ENCODE measurements around the gene CHD3. TPM values are rescaled to one million over a fixed set of nuclear protein-coding genes. Genes with fewer than 3 reads are reported as not detected.
A peak's percentile ranks its signal among the peaks of the same experiment; 100 is the strongest.

The CHD3 gene
- total RNA-seq, 6 experiments from 2014 or later, result 3.2 to 7.2 (median 5.1) TPM

- 65% methylated on average over 10 of the region's 13 CpGs for WGBS (ENCODE audit: insufficient coverage, low coverage, low lambda C conversion rate, missing lambda C conversion rate)
- Histone ChIP-seq H3K9me3 (no peaks in the 10 kb centered on the region), H3K27ac (no peak overlapping the region), H3K36me3 (no peaks in the 10 kb centered on the region), H3K27me3 (no peaks in the 10 kb centered on the region), H3K4me1 (no peaks in the 10 kb centered on the region), H3K4me3 (no peak overlapping the region)
- no peak for ATAC-seq
- no peak for TF ChIP-seq POLR2A (IDR thresholded peaks at IDR 0.05)
- TF ChIP-seq, protein P1, sequence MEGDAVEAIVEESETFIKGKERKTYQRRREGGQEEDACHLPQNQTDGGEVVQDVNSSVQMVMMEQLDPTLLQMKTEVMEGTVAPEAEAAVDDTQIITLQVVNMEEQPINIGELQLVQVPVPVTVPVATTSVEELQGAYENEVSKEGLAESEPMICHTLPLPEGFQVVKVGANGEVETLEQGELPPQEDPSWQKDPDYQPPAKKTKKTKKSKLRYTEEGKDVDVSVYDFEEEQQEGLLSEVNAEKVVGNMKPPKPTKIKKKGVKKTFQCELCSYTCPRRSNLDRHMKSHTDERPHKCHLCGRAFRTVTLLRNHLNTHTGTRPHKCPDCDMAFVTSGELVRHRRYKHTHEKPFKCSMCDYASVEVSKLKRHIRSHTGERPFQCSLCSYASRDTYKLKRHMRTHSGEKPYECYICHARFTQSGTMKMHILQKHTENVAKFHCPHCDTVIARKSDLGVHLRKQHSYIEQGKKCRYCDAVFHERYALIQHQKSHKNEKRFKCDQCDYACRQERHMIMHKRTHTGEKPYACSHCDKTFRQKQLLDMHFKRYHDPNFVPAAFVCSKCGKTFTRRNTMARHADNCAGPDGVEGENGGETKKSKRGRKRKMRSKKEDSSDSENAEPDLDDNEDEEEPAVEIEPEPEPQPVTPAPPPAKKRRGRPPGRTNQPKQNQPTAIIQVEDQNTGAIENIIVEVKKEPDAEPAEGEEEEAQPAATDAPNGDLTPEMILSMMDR (IDR thresholded peaks at IDR 0.05), result no peak
- intact Hi-C loops (cut with DNase I), result no loop called here
- DNase-seq, result no peak
Observed at GRCh38 chr17:7955414-7956227, 67.0 kb downstream of the CHD3 start.

GRCh38 chr17:7956228-7956965 lies 67.8 kb downstream of the CHD3 start:
- Histone ChIP-seq H3K4me3 (no peak overlapping the region), H3K4me1 (no peaks in the 10 kb centered on the region), H3K9me3 (no peaks in the 10 kb centered on the region), H3K27me3 (no peaks in the 10 kb centered on the region), H3K36me3 (no peaks in the 10 kb centered on the region), H3K27ac (no peak overlapping the region)
- DNase-seq, result no peak
- no peak for TF ChIP-seq POLR2A (IDR thresholded peaks at IDR 0.05)
- TF ChIP-seq, protein P1 (IDR thresholded peaks at IDR 0.05), result no peak
- 70% methylated on average over 11 of the region's 11 CpGs for WGBS (ENCODE audit: insufficient coverage, low coverage, low lambda C conversion rate, missing lambda C conversion rate)
- intact Hi-C loops (cut with DNase I), result no loop called here
- peak in 1 of 4 donors; percentile 24 for ATAC-seq

DNA sequence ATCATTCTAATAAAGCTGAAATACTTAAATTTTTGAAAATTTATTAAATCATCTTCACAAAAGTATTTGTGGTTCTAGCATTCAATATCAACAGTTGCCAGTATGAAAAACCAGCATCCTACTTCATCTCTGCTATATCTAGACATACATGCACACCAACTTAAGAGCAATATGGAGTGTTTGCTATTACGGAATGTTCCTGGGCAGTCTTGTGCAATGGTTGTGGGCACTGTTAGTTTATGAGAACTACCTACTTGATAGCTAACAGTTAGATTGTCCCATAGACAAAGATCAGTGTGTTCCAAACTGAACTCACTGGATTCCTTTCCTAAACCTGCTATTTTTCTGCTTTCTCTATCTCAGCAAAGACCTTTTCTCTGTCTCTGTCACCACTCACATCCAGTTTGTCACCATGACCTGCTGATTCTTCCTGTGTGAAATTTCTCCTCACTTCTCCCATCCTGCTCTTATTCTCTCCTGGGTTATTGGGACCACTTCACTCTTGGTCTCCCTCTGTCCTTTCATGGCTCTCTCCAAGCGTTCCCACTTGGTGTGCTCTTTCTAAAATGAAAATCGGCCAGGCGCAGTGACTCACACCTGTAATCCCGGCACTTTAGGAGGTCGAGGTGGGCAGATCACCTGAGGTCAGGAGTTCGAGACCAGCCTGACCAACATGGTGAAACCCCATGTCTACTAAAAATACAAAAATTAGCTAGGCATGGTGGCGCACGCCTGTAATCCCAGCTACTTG lies 71.1 kb downstream of the CHD3 start:
- no peak for DNase-seq
- H3K9me3 ChIP-seq, result no peaks in the 10 kb centered on the region
- 70% methylated on average over 9 of the region's 9 CpGs for WGBS (ENCODE audit: insufficient coverage, low coverage, low lambda C conversion rate, missing lambda C conversion rate)
- ATAC-seq, result no peak
- H3K27me3 ChIP-seq, result no peaks in the 10 kb centered on the region
- no peaks in the 10 kb centered on the region for H3K4me1 ChIP-seq
- intact Hi-C loops (cut with DNase I), result no loop called here
- no peaks in the 10 kb centered on the region for H3K36me3 ChIP-seq
- no peak overlapping the region for H3K27ac ChIP-seq
- TF ChIP-seq POLR2A (IDR thresholded peaks at IDR 0.05), result no peak
- TF ChIP-seq, protein P1 (IDR thresholded peaks at IDR 0.05), result no peak
- no peak overlapping the region for H3K4me3 ChIP-seq

DNA sequence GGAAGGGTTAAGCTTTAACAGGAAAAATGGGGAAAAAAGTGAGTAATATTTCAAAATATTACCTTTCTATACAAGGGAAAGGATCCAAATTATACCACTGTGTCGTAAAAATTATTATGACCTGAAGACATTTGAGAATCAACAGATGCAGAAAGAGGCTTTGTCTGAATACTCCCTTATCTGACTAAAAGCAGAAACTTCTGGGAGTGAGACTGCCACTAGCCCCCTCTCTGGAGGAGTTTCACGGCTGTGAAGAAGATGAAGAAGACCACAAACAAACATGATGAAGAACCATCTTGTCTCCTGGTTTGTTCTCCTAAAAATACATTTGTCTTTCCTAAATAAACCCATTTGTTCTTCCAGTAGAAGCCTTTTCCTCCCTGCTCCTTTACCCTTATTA lies 72.8 kb downstream of the CHD3 start:
- no peaks in the 10 kb centered on the region for H3K4me1 ChIP-seq

More for the DNA sequence above, 72.8 kb downstream of the CHD3 start:
- 29% methylated on average over 2 of the region's 2 CpGs for WGBS (ENCODE audit: insufficient coverage, low coverage, low lambda C conversion rate, missing lambda C conversion rate)
- DNase-seq (no peak), ATAC-seq (no peak)
- Histone ChIP-seq H3K36me3 (no peaks in the 10 kb centered on the region), H3K27ac (no peak overlapping the region), H3K9me3 (no peaks in the 10 kb centered on the region), H3K27me3 (no peaks in the 10 kb centered on the region), H3K4me3 (no peak overlapping the region)
- intact Hi-C loops (cut with DNase I), result no loop called here
- TF ChIP-seq, protein P1 (IDR thresholded peaks at IDR 0.05), result no peak
- TF ChIP-seq POLR2A (IDR thresholded peaks at IDR 0.05), result no peak

Small RNAs within 50 kb of the gene (small RNA-seq; reads per million reads assigned to genes)
- 0 reads per million in 2 experiments for gene SCARNA21

Other genes with a start within 250 kb of the CHD3 start
- 1 to 10 TPM in 3 of 6 experiments, under 1 TPM in 3; 0.43 to 1.7 (median 0.91) TPM for gene ATP1B2, start 237.9 kb upstream of the CHD3 start, total RNA-seq
- 10 to 100 TPM; 12.9 to 30.0 (median 23.0) TPM for gene TP53, start 201.3 kb upstream of the CHD3 start, total RNA-seq
- gene WRAP53, start 200.3 kb upstream of the CHD3 start, total RNA-seq, result 1 to 10 TPM; 1.9 to 3.8 (median 3.0) TPM
- gene EFNB3, start 183.6 kb upstream of the CHD3 start, total RNA-seq, result 1 to 10 TPM in 1 of 6 experiments, under 1 TPM in 5; 0.26 to 1.1 (median 0.83) TPM
- under 1 TPM; 0.12 to 0.38 (median 0.27) TPM for gene DNAH2, start 171.0 kb upstream of the CHD3 start, total RNA-seq
- 10 to 100 TPM in 4 of 6 experiments, 1 to 10 TPM in 2; 6.1 to 12.8 (median 10.9) TPM for gene KDM6B, start 54.6 kb upstream of the CHD3 start, total RNA-seq
- gene TMEM88, start 33.7 kb upstream of the CHD3 start, total RNA-seq, result 1 to 10 TPM in 4 of 6 experiments, under 1 TPM in 2; 0.74 to 2.4 (median 1.2) TPM
- 10 to 100 TPM; 27.2 to 43.0 (median 30.8) TPM for gene NAA38, start 31.2 kb upstream of the CHD3 start, total RNA-seq
- gene CYB5D1, start 30.8 kb upstream of the CHD3 start, total RNA-seq, result 10 to 100 TPM in 1 of 6 experiments, 1 to 10 TPM in 5; 6.0 to 11.7 (median 7.4) TPM
- gene RNF227, start 27.5 kb downstream of the CHD3 start, total RNA-seq, result under 1 TPM; 0.18 to 0.70 (median 0.46) TPM
- gene KCNAB3, start 41.1 kb downstream of the CHD3 start, total RNA-seq, result 1 to 10 TPM in 3 of 6 experiments, under 1 TPM in 2, not detected in 1; 0.61 to 2.9 (median 1.0) TPM
- gene TRAPPC1, start 43.2 kb downstream of the CHD3 start, total RNA-seq, result 10 to 100 TPM; 43.7 to 57.1 (median 48.3) TPM
- gene CNTROB, start 43.4 kb downstream of the CHD3 start, total RNA-seq, result 10 to 100 TPM in 2 of 6 experiments, 1 to 10 TPM in 4; 7.3 to 12.7 (median 9.4) TPM
- gene GUCY2D, start 113.8 kb downstream of the CHD3 start, total RNA-seq, result under 1 TPM in 1 of 6 experiments, not detected in 5; 0.33 TPM
- gene ALOX15B, start 150.3 kb downstream of the CHD3 start, total RNA-seq, result 1 to 10 TPM in 2 of 6 experiments, under 1 TPM in 4; 0.22 to 2.2 (median 0.72) TPM
- gene ALOX12B, start 198.9 kb downstream of the CHD3 start, total RNA-seq, result not detected
- gene ALOXE3, start 229.7 kb downstream of the CHD3 start, total RNA-seq, result not detected
- not detected for gene HES7, start 235.3 kb downstream of the CHD3 start, total RNA-seq